GM19043 (cell line): Measurements from ENCODE around the gene RANBP6.
"Not testable (repeated sequence)": the region's sequence is repeated elsewhere in the genome, so short reads cannot be mapped to it uniquely, and the experiment has no call there.

Experiments
- ATAC-seq: cut with Tn5 transposase; IDR thresholded peaks from one replicate; pipeline ENCODE4 v1.9.1; 2021; ENCODE audit warnings: low read depth; ENCODE audit not compliant: unreplicated experiment

Gene RANBP6

GRCh38 chr9:6015278-6016157 lies at the start of gene RANBP6:
Gene RANBP6, minus strand, starts transcription at chr9:6015624. Its CDS starts 17 bp downstream, at chr9:6015607.
- peak; percentile 99 for ATAC-seq

DNA sequence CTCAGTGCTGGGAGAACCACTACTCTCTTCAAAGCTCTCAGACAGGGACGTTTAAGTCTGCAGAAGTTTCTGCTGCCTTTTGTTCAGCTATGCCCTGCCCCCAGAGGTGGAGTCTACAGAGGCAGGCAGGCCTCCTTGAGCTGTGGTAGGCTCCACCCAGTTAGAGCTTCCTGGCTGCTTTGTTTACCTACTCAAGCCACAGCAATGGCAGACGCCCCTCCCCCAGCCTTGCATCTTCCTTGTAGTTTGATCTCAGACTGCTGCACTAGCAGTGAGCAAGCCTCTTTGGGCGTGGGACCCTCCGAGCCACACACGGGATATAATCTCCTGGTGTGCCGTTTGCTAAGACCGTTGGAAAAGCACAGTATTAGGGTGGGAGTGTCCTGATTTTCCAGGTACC lies 47.7 kb upstream of the RANBP6 start:
- not testable (repeated sequence) for ATAC-seq

- ATAC-seq = no peak
Observed at GRCh38 chr9:6055666-6056065, 40.2 kb upstream of the RANBP6 start.

DNA sequence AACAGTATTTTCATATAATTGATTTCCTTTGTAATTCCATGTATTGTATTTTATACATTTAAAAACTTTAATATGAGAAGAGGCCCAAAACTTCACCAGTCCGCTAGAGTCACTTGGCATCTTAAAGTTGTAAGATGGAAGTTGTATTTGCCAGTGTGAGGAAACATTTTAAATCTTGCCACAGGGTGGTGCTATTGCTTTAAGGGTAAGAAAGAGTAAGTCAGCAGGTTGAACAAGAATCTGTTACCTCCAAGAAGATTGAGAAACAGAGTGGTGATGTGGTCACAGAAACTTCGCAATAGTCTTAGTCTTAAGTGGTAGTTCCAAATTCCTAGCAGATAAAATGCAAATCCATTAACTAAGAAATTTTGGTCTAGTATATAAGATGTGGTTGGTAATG lies 39.8 kb upstream of the RANBP6 start:
- ATAC-seq = no peak

DNA sequence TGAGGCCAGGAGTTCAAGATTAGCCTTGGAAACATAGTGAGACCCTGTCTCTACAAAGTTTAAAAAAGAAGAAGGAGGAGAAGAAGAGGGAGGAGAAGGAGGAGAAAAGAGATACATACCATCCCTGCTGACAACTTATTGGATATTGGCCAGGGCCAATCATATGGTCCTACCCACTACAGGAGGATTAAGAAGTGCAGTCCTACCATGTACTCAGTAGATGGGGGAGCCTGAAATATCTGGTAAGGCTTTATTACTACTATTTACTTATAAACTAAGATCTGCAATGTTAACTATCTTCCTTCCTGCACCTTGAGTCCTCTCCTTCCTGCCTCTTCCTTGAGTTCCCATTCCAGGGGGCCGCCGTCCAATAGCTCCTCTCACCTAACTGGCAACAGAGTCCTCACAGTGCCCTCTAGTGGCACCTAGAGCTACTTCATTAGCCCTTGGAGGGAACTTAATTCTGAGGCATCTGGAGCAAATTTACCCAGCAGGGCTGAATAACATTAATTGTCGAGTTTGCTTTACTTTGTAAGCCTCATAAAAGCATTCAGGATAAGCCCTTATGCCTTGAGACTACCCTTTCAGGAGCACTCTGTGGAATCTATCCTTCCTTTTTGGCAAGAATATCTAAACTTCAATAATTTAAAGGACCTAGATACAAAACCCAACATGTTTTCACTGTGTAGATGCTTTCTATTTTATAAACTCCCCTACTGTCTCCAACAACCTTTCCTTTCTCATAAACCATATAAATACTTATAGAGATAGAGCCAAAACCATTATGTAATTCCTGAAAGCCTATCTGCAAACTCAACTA lies 39.1 kb upstream of the RANBP6 start:
- ATAC-seq = no peak

- ATAC-seq = no peak
Observed at GRCh38 chr9:6052293-6052919, 37.0 kb upstream of the RANBP6 start.

DNA sequence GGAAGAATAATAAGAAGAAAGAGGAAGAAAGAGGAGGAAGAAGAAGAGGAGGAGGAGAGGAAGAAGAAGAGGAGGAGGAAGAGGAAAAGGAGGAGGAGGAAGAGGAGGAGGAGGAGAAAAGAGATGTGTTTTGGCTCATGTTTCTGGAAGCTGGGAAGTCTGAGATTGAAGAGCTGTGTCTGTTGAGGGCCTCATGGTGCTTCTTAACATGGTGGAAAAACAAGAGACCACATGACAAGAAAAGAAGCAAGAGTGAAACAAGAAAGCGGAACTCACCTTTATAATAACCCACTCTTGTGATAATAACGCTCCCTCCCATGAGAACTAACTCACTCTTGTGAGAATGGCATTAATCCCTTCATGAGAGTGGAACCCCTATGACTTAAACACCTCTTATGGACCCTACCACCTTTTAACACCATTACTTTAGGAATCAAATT lies 36.1 kb upstream of the RANBP6 start:
- peak; percentile 51 for ATAC-seq

DNA sequence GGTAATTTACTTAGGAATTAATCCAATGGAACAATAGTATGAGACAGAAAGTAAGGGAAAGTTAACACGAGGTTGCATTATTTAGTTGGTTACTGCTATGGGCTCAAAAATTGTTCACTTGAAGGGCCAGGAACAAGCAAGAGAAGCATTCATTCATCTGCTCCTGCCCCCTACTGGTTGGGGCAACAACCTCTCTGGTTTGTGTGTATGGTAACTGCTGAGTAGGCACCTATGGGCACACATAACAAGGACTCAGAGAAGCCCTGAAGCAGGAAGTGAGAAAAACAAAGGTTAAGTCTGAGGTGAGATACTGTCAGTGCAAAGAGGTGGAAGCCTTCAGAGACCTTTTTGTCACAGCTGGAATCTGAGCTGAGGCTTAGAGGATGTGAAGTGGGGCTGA lies 34.4 kb upstream of the RANBP6 start:
- ATAC-seq = no peak

DNA sequence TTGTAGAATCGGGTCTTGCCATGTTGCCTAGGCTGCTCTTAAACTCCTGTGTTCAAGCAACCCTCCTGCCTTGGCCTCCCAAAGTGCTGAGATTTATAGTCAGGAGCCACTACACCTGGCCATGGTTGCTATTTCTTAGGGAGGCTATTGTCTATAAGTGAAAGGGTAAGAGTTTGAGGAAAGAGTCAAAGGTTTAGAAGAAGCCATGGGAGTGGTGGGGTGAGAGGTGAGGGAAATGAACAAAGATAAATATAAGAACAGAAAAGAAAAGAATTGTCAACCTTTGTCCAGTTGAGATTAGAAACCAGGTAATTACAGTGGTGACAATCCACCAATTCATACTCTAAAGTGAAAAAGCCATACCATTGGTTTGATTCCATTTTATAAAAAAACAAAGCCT lies 32.6 kb upstream of the RANBP6 start:
- ATAC-seq = no peak

- ATAC-seq = no peak
Observed at GRCh38 chr9:6047020-6047419, 31.6 kb upstream of the RANBP6 start.

GRCh38 chr9:6045364-6045763 lies 29.9 kb upstream of the RANBP6 start:
- no peak for ATAC-seq

GRCh38 chr9:6040077-6040476 lies 24.7 kb upstream of the RANBP6 start:
- ATAC-seq = no peak

GRCh38 chr9:6036391-6036790 lies 21.0 kb upstream of the RANBP6 start:
- ATAC-seq = no peak

- no peak for ATAC-seq
Observed at GRCh38 chr9:6034954-6035353, 19.5 kb upstream of the RANBP6 start.

DNA sequence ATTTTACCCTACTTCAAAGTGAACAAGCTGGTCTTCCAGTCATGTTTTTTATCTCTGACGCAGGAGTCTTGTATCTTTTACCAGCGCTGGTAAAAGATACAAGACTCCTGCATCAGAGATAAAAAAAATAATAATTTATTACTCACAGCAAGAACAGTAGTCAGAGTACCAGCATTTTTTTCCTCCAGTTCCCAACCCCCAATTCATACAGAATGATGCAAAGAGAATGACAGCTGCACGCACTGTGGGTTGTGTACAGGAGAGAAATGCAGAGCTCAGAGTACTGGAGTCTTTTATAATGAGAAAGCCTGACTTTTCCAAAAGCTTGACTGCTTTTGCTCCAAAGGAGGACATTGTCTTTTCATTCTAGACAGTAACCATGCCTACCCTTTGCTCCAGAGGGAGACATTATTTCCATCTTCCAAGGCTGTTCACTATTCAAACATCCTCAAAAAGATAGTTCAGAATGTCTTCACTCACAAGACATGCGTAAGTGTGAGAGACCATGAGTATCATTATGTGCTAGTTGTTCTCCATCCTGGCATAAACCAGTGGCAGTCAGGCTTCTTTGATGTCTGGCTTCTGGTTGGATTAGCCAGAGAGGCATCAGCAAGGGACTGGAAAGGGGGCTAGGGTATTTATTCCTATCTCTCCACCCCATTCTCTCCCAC lies 14.3 kb upstream of the RANBP6 start:
- no peak for ATAC-seq

- ATAC-seq = no peak
Observed at GRCh38 chr9:6024035-6024554, 8.7 kb upstream of the RANBP6 start.

GRCh38 chr9:6016975-6017374 lies 1.6 kb upstream of the RANBP6 start:
- ATAC-seq = not testable (repeated sequence)

GRCh38 chr9:6014670-6015270 lies 654 bp downstream of the RANBP6 start:
- ATAC-seq = no peak

DNA sequence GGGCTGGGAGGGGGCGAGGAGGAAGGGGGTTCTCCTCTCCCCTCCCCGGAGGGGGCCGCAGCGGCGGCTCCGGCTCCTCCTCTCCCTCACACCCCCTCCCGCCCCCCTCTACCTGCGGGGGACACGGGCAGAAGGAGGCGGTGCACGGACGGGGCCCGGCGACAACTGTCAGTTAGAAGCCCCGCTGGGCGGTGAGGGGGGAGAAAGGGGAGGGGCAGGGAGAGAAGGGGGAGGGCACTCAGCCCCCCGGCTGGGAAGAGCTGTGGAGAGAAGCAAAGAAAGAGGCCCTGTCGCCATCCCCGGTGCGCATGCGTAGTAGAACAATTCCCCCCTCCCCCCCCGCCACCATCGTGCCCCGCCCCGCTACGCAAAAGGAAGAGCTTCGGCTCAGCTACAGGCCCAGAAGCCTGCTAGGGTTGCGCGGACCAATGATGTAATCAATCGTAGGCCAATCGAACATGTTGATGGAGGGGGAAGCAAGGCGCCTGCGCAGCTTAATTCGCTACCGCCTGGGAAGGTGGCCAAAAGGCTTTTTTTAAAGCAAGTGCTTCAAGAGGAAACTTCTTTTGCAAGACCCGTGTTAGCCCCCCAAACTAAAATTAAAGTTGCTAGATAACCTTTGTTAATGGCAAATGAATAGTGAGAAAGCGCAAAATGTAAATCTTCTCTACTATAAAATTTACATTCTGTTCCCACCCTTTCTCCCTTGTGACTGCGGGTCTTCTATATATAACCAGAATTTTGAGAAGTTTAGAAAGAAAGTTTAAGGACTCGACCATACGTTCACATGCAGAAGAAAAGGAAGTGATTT lies 7.0 kb downstream of the RANBP6 start:
- peak; percentile 64 for ATAC-seq
